GM23248 (cell line): ENCODE data around the gene MICU2. TPM values are rescaled to one million over a fixed set of nuclear protein-coding genes. Genes with fewer than 3 reads are reported as not detected.
"Not testable (repeated sequence)": the region's sequence is repeated elsewhere in the genome, so short reads cannot be mapped to it uniquely, and the experiment has no call there.

Experiments used
- DNase-seq: peaks from one replicate; pipeline ENCODE4 v3.0.0-alpha.2; 2015
- H2AFZ ChIP-seq: fragments of 200-600 bp; sonication (generic); 2 replicates; pipeline ENCODE4 v1.6.1; 2016; ENCODE audit warnings: antibody characterized with exemption
- H3F3A ChIP-seq: fragments of 200-600 bp; sonication (generic); 2 replicates; pipeline ENCODE4 v1.6.1; 2016; ENCODE audit warnings: mild to moderate bottlenecking, antibody characterized with exemption, mixed run types; ENCODE audit not compliant: insufficient read depth
- H3K27ac ChIP-seq: fragments of 200-600 bp; sonication (generic); 2 replicates; pipeline ENCODE4 v1.5.1; 2016; ENCODE audit warnings: mild to moderate bottlenecking
- H3K27me3 ChIP-seq: fragments of 200-600 bp; sonication (generic); replicated peaks from 2 replicates; pipeline ENCODE4 v1.6.1; 2016; ENCODE audit warnings: mild to moderate bottlenecking; ENCODE audit not compliant: insufficient read depth
- H3K36me3 ChIP-seq: fragments of 200-600 bp; sonication (generic); 2 replicates; pipeline ENCODE4 v1.6.1; 2016; ENCODE audit warnings: low read depth, mild to moderate bottlenecking
- H3K4me1 ChIP-seq: fragments of 200-600 bp; sonication (generic); 2 replicates; pipeline ENCODE4 v1.6.1; 2016; ENCODE audit warnings: mild to moderate bottlenecking; ENCODE audit not compliant: insufficient read depth
- H3K4me2 ChIP-seq: fragments of 200-600 bp; sonication (generic); one replicate; pipeline ENCODE4 v1.6.1; 2016; ENCODE audit warnings: mild to moderate bottlenecking; ENCODE audit not compliant: unreplicated experiment
- H3K4me3 ChIP-seq: fragments of 200-600 bp; sonication (generic); 2 replicates; pipeline ENCODE4 v1.5.1; 2016; ENCODE audit warnings: mild to moderate bottlenecking
- H3K79me2 ChIP-seq: fragments of 200-600 bp; sonication (generic); 2 replicates; pipeline ENCODE4 v1.6.1; 2016; ENCODE audit warnings: mild to moderate bottlenecking; ENCODE audit not compliant: insufficient read depth
- H3K9ac ChIP-seq: fragments of 200-600 bp; sonication (generic); 2 replicates; pipeline ENCODE4 v1.6.1; 2016; ENCODE audit warnings: mild to moderate bottlenecking
- H3K9me2 ChIP-seq: fragments of 200-600 bp; sonication (generic); 2 replicates; pipeline ENCODE4 v1.6.1; 2016; ENCODE audit warnings: mixed run types, mild to moderate bottlenecking, moderate library complexity; ENCODE audit not compliant: insufficient read depth
- H3K9me3 ChIP-seq: fragments of 200-600 bp; sonication (generic); one replicate; pipeline ENCODE4 v1.6.1; 2017; ENCODE audit warnings: low read depth
- H4K20me1 ChIP-seq: fragments of 200-600 bp; sonication (generic); 2 replicates; pipeline ENCODE4 v1.6.0; 2016; ENCODE audit not compliant: insufficient read depth
- EZH2 ChIP-seq: fragments of 200-600 bp; sonication (generic); IDR thresholded peaks from 2 replicates; pipeline ENCODE4 v1.6.1; 2018; ENCODE audit warnings: antibody characterized with exemption, mild to moderate bottlenecking; ENCODE audit not compliant: insufficient read depth, poor library complexity, severe bottlenecking
- EZH2phosphoT487 ChIP-seq: fragments of 200-600 bp; sonication (generic); IDR thresholded peaks from 2 replicates; pipeline ENCODE4 v1.6.1; 2018; ENCODE audit warnings: antibody characterized with exemption, moderate library complexity, mild to moderate bottlenecking, low read depth; ENCODE audit not compliant: insufficient read depth
- WGBS, 2 experiments: methylation state at CpG; one replicate each; pipeline ENCODE4 v1.1.6; 2015 to 2017; ENCODE audit warnings: low lambda C conversion rate in 2 of 2, low coverage in 1 of 2; ENCODE audit errors: missing lambda C conversion rate in 2 of 2; 5-methylcytosine and 5-hydroxymethylcytosine counted together
- in situ Hi-C: fragments of 300-500 bp; cut with MboI; formaldehyde crosslinking; loops from 2 replicates; pipeline ENCODE4 v1.15.0; 2020
- polyA plus RNA-seq: library from polyadenylated mRNA; unstranded; fragments of >200 nt; fragmentation: Nextera tagmentation; extraction: Ambion mirVana; gene quantifications from 2 replicates; pipeline ENCODE4 v1.2.1, GENCODE V29; 2016
- total RNA-seq: library from RNA; depleted of rRNA; stranded (reverse); fragments of >200 nt; shearing (Covaris generic); gene quantifications from 2 replicates; pipeline ENCODE4 v1.2.3, GENCODE V29; 2014

The MICU2 gene
- total and polyA plus RNA-seq, 2 experiments from 2014 or later = 41.4 to 61.7 TPM

- Histone ChIP-seq H3K4me1 (no peaks in the 10 kb centered on the region), H3K9ac (no peak overlapping the region), H3K4me3 (no peak overlapping the region), H3K27me3 (no peaks in the 10 kb centered on the region), H3F3A (no peaks in the 10 kb centered on the region), H3K9me2 (no peaks in the 10 kb centered on the region), H2AFZ (no peak overlapping the region), H3K9me3 (no peaks in the 10 kb centered on the region), H3K79me2 (peaks cover 97% of the 10 kb centered on the region), H3K27ac (no peak overlapping the region), H4K20me1 (no peaks in the 10 kb centered on the region), H3K4me2 (no peak overlapping the region), H3K36me3 (no peaks in the 10 kb centered on the region)
- in situ Hi-C loops = no loop called here
- DNase-seq = no peak
- TF ChIP-seq EZH2phosphoT487 = no peak
- TF ChIP-seq EZH2 = no peak
Measured at GRCh38 chr13:21596722-21597121, 7.2 kb downstream of the MICU2 start.

GRCh38 chr13:21595546-21595822, 8.5 kb downstream of the MICU2 start:
- H4K20me1 ChIP-seq = no peaks in the 10 kb centered on the region
- no peaks in the 10 kb centered on the region for H3F3A ChIP-seq
- in situ Hi-C loops = no loop called here
- no peak overlapping the region for H3K9ac ChIP-seq
- H3K27me3 ChIP-seq = no peaks in the 10 kb centered on the region
- no peak overlapping the region for H3K4me2 ChIP-seq
- H3K4me1 ChIP-seq = no peaks in the 10 kb centered on the region
- H3K36me3 ChIP-seq = no peaks in the 10 kb centered on the region
- H3K9me2 ChIP-seq = no peaks in the 10 kb centered on the region
- no peak for DNase-seq
- TF ChIP-seq EZH2 = no peak
- no peak for TF ChIP-seq EZH2phosphoT487
- no peak overlapping the region for H3K4me3 ChIP-seq
- H3K27ac ChIP-seq = no peak overlapping the region
- H3K79me2 ChIP-seq = peaks cover 97% of the 10 kb centered on the region
- H2AFZ ChIP-seq = no peak overlapping the region
- H3K9me3 ChIP-seq = no peaks in the 10 kb centered on the region

GRCh38 chr13:21594715-21595545, 9.0 kb downstream of the MICU2 start:
- Histone ChIP-seq H4K20me1 (no peaks in the 10 kb centered on the region), H2AFZ (no peak overlapping the region), H3K4me1 (no peaks in the 10 kb centered on the region), H3K79me2 (peaks cover 97% of the 10 kb centered on the region), H3K36me3 (no peaks in the 10 kb centered on the region), H3K27ac (no peak overlapping the region), H3K9me2 (no peaks in the 10 kb centered on the region), H3K9ac (no peak overlapping the region), H3K4me2 (no peak overlapping the region), H3K9me3 (no peaks in the 10 kb centered on the region), H3K4me3 (no peak overlapping the region), H3K27me3 (no peaks in the 10 kb centered on the region), H3F3A (no peaks in the 10 kb centered on the region)
- WGBS, 2 experiments = 77 to 83% methylated on average over 3 of the region's 3 CpGs
- in situ Hi-C loops = no loop called here
- TF ChIP-seq EZH2 (no peak), EZH2phosphoT487 (no peak)
- no peak for DNase-seq

GRCh38 chr13:21590665-21591456, 13.1 kb downstream of the MICU2 start:
- H3K9me2 ChIP-seq, H3K27ac ChIP-seq, H3K9ac ChIP-seq, DNase-seq, in situ Hi-C loops, H3F3A ChIP-seq, H3K4me3 ChIP-seq, H3K27me3 ChIP-seq, H3K9me3 ChIP-seq, H2AFZ ChIP-seq, H3K4me2 ChIP-seq, H4K20me1 ChIP-seq, H3K36me3 ChIP-seq: not testable (repeated sequence)
- 94 to 95% methylated on average over 11 of the region's 11 CpGs for WGBS, 2 experiments
- Histone ChIP-seq H3K79me2 (peaks cover 85% of the 10 kb centered on the region), H3K4me1 (peaks cover 12% of the 10 kb centered on the region; the same call in 1 of the 2 replicates)
